SU-DHL-6 (cell line): ENCODE data around the gene STKLD1.

ENCODE experiments used
- H2AFZ ChIP-seq: fragments of 200-600 bp; sonication (generic); 2 replicates; pipeline ENCODE4 v1.6.1; 2014; ENCODE audit warnings: low read depth, mild to moderate bottlenecking, moderate library complexity, mixed read lengths, antibody characterized with exemption, low read length; ENCODE audit not compliant: severe bottlenecking
- H3F3A ChIP-seq: fragments of 200-600 bp; shearing (Covaris generic); 2 replicates; pipeline ENCODE4 v1.6.0; 2016; ENCODE audit warnings: antibody characterized with exemption, mild to moderate bottlenecking; ENCODE audit not compliant: insufficient read depth
- H3K27ac ChIP-seq: fragments of 200-600 bp; sonication (generic); 2 replicates; pipeline ENCODE4 v1.5.1; 2016; ENCODE audit warnings: low read depth, mild to moderate bottlenecking, low read length, moderate library complexity, mixed read lengths
- H3K27me3 ChIP-seq: fragments of 200-600 bp; sonication (generic), shearing (Covaris generic); 2 replicates; pipeline ENCODE4 v1.6.0; 2014; ENCODE audit warnings: mild to moderate bottlenecking, low read length
- H3K36me3 ChIP-seq: fragments of 200-600 bp; sonication (generic); 2 replicates; pipeline ENCODE4 v1.6.1; 2014; ENCODE audit warnings: mild to moderate bottlenecking, low read length, mixed read lengths
- H3K4me2 ChIP-seq: fragments of 300-600, 200-600 bp; shearing (Covaris generic), sonication (generic); 2 replicates; pipeline ENCODE4 v1.6.0; 2014; ENCODE audit warnings: low read length, low read depth, mild to moderate bottlenecking; ENCODE audit not compliant: poor library complexity, severe bottlenecking
- H3K4me3 ChIP-seq: fragments of 200-600 bp; sonication (generic); 2 replicates; pipeline ENCODE4 v1.5.1; 2014; ENCODE audit warnings: antibody characterized with exemption, low read length, mild to moderate bottlenecking, mixed read lengths; ENCODE audit not compliant: insufficient read depth, poor library complexity, severe bottlenecking
- H3K79me2 ChIP-seq: fragments of 200-600 bp; sonication (generic); 2 replicates; pipeline ENCODE4 v1.6.1; 2014; ENCODE audit warnings: mild to moderate bottlenecking, low read length, moderate library complexity; ENCODE audit not compliant: insufficient read depth
- H3K9ac ChIP-seq: fragments of 200-600 bp; sonication (generic); 2 replicates; pipeline ENCODE4 v1.7.0; 2014; ENCODE audit warnings: mild to moderate bottlenecking, low read length
- H3K9me2 ChIP-seq: fragments of 200-600 bp; sonication (generic); replicated peaks from 2 replicates; pipeline ENCODE4 v1.6.1; 2014; ENCODE audit warnings: low read length; ENCODE audit not compliant: insufficient read depth
- H3K9me3 ChIP-seq: fragments of 200-600 bp; sonication (generic); 2 replicates; pipeline ENCODE4 v1.6.1; 2014; ENCODE audit warnings: low read length, mixed read lengths; ENCODE audit not compliant: insufficient read depth
- H4K20me1 ChIP-seq: fragments of 200-600 bp; sonication (generic); 2 replicates; pipeline ENCODE4 v1.6.1; 2014; ENCODE audit warnings: low read depth, mild to moderate bottlenecking, antibody characterized with exemption, low read length, moderate library complexity, mixed read lengths
- EZH2phosphoT487 ChIP-seq: fragments of 200-600 bp; sonication (generic), shearing (Covaris generic); conservative IDR thresholded peaks from 2 replicates; pipeline ENCODE4 v1.6.1; 2018; ENCODE audit warnings: mild to moderate bottlenecking, antibody characterized with exemption, low read length, moderate library complexity, mixed read lengths
- TF ChIP-seq, protein P1 (sequence below): fragments of 200-600 bp; sonication (generic); IDR thresholded peaks from one replicate; pipeline ENCODE4 v1.5.1; 2017; ENCODE audit warnings: antibody characterized with exemption, mild to moderate bottlenecking, low read length, moderate library complexity; ENCODE audit not compliant: insufficient read depth, poor library complexity, severe bottlenecking

Gene STKLD1

DNA sequence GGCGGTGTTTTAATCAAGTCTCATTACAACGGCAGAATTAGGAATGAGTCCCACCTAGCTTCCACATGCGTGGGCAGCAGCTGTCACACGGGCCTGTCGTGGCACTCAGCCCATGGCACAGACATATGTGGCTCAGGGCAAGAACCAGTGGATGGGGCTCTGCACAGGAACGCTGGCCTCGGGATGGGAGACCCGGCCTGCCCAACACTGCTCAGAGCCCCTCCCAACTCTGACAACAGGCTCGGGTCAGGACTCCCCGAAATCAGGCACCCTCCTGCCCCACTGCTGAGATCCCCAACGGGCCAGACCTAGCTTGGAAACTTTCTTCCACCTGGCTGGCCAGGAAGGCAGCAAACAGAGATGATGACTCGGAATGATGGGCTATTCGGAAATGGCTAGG lies 35.2 kb upstream of the STKLD1 start:
- peaks cover 9% of the 10 kb centered on the region for H3F3A ChIP-seq
- no peaks in the 10 kb centered on the region for H3K27me3 ChIP-seq
- no peak overlapping the region for H2AFZ ChIP-seq
- H3K27ac ChIP-seq = no peak overlapping the region
- no peak overlapping the region for H3K9ac ChIP-seq
- TF ChIP-seq EZH2phosphoT487 = no peak
- TF ChIP-seq, protein P1, sequence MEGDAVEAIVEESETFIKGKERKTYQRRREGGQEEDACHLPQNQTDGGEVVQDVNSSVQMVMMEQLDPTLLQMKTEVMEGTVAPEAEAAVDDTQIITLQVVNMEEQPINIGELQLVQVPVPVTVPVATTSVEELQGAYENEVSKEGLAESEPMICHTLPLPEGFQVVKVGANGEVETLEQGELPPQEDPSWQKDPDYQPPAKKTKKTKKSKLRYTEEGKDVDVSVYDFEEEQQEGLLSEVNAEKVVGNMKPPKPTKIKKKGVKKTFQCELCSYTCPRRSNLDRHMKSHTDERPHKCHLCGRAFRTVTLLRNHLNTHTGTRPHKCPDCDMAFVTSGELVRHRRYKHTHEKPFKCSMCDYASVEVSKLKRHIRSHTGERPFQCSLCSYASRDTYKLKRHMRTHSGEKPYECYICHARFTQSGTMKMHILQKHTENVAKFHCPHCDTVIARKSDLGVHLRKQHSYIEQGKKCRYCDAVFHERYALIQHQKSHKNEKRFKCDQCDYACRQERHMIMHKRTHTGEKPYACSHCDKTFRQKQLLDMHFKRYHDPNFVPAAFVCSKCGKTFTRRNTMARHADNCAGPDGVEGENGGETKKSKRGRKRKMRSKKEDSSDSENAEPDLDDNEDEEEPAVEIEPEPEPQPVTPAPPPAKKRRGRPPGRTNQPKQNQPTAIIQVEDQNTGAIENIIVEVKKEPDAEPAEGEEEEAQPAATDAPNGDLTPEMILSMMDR = no peak
- H3K4me3 ChIP-seq = no peak overlapping the region
- no peaks in the 10 kb centered on the region for H3K9me2 ChIP-seq
- H4K20me1 ChIP-seq = no peaks in the 10 kb centered on the region
- H3K36me3 ChIP-seq = no peaks in the 10 kb centered on the region
- no peak overlapping the region for H3K4me2 ChIP-seq
- no peaks in the 10 kb centered on the region for H3K9me3 ChIP-seq
- peaks cover under 1% of the 10 kb centered on the region; the same call in 1 of the 2 replicates for H3K79me2 ChIP-seq

GRCh38 chr9:133341369-133342068 lies 34.6 kb upstream of the STKLD1 start:
- Histone ChIP-seq H3K4me3 (no peak overlapping the region), H2AFZ (no peak overlapping the region), H3F3A (peaks cover 9% of the 10 kb centered on the region), H3K27ac (no peak overlapping the region), H3K36me3 (no peaks in the 10 kb centered on the region), H3K27me3 (no peaks in the 10 kb centered on the region), H3K9me2 (no peaks in the 10 kb centered on the region), H3K9me3 (no peaks in the 10 kb centered on the region), H3K4me2 (no peak overlapping the region), H4K20me1 (no peaks in the 10 kb centered on the region), H3K79me2 (peaks cover 6% of the 10 kb centered on the region), H3K9ac (no peak overlapping the region)
- TF ChIP-seq, protein P1 = no peak
- no peak for TF ChIP-seq EZH2phosphoT487

DNA sequence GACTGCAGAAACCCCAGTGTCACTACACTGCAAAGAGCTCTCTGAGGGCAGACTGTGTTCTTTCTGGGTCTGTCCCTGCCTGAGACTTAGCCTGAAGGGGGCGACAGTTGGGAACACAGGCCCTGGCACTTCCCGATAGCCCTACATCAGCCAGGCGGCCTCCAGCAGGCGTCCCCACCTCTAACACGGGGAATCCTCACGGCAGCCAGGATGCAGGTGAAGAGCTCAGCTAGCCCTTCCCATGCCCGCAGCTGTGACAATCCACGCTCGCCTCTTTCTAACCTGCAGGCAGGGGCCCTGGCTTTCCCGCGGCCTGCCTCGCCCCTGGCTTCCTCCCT lies 34.1 kb upstream of the STKLD1 start:
- no peaks in the 10 kb centered on the region for H3K9me2 ChIP-seq
- H3K36me3 ChIP-seq = no peaks in the 10 kb centered on the region
- no peaks in the 10 kb centered on the region for H3K27me3 ChIP-seq
- peaks cover 8% of the 10 kb centered on the region for H3F3A ChIP-seq
- H3K4me3 ChIP-seq = no peak overlapping the region
- H3K9me3 ChIP-seq = no peaks in the 10 kb centered on the region
- no peak overlapping the region for H3K4me2 ChIP-seq
- no peak overlapping the region for H2AFZ ChIP-seq
- no peaks in the 10 kb centered on the region for H4K20me1 ChIP-seq
- peaks cover 11% of the 10 kb centered on the region for H3K79me2 ChIP-seq
- TF ChIP-seq EZH2phosphoT487 = no peak
- TF ChIP-seq, protein P1 = no peak
- no peak overlapping the region for H3K27ac ChIP-seq
- no peak overlapping the region for H3K9ac ChIP-seq
